Fibroblast of lung (primary cell): ENCODE results near the gene KCNAB2.

Experiments
- EZH2 ChIP-seq: IDR thresholded peaks from 2 replicates; pipeline ENCODE4 v1.5.1; 2012; ENCODE audit warnings: low read length, control low read depth, mild to moderate bottlenecking; ENCODE audit errors: missing control alignments
- TF ChIP-seq, protein P1 (sequence below), 2 donors: IDR thresholded peaks in 1 of 2; conservative IDR thresholded peaks in 1 of 2; 1 replicate in 1 of 2; 2 replicates in 1 of 2; pipeline ENCODE4 v1.5.1; 2011 to 2012; ENCODE audit warnings: low read length in 2 of 2, control low read depth in 1 of 2, inconsistent platforms in 1 of 2, low read depth in 1 of 2, mild to moderate bottlenecking in 1 of 2

DNA sequence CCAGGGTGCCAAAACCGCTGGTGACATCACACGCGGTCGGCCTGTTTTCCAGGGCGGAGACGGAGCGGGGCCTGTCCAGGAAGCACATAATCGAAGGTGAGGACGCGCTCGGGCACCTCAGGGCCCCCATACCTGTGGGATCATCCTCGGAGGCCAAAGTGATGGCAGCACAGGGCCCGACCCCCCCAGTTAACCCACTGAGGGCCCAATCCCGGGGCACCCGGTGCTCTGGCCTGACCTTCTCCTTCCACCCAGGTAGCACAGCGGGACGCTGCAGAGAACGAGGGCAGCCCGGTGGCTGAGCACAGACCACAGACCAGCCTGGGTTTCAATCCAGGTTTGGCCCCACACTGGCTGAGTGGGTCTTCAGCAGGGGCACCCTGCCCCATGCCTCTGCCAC lies 43.3 kb downstream of the KCNAB2 start:
- TF ChIP-seq, protein P1, sequence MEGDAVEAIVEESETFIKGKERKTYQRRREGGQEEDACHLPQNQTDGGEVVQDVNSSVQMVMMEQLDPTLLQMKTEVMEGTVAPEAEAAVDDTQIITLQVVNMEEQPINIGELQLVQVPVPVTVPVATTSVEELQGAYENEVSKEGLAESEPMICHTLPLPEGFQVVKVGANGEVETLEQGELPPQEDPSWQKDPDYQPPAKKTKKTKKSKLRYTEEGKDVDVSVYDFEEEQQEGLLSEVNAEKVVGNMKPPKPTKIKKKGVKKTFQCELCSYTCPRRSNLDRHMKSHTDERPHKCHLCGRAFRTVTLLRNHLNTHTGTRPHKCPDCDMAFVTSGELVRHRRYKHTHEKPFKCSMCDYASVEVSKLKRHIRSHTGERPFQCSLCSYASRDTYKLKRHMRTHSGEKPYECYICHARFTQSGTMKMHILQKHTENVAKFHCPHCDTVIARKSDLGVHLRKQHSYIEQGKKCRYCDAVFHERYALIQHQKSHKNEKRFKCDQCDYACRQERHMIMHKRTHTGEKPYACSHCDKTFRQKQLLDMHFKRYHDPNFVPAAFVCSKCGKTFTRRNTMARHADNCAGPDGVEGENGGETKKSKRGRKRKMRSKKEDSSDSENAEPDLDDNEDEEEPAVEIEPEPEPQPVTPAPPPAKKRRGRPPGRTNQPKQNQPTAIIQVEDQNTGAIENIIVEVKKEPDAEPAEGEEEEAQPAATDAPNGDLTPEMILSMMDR (conservative IDR thresholded peaks at IDR 0.05 in 1 of 2, IDR thresholded peaks at IDR 0.05 in 1 of 2; ENCODE audit: low read depth in 1 of 2, low read length in 2 of 2), result no peak
- TF ChIP-seq EZH2, result no peak
